Right atrium auricular region (tissue), 2 donors: ENCODE measurements around the gene MAMDC4. TPM values are rescaled to one million over a fixed set of nuclear protein-coding genes. Genes with fewer than 3 reads are reported as not detected.
A peak's percentile ranks its signal among the peaks of the same experiment; 100 is the strongest.
"Not testable (repeated sequence)": the region's sequence is repeated elsewhere in the genome, so short reads cannot be mapped to it uniquely, and the experiment has no call there.

ENCODE experiments used
- DNase-seq: peaks from one replicate; pipeline ENCODE4 v3.0.0-alpha.2; 2019; ENCODE audit warnings: low spot score
- H3K27ac ChIP-seq, 2 donors: fragments of 200-600 bp; sonication (generic); 1 replicate in 1 of 2; 2 replicates in 1 of 2; pipeline ENCODE4 v1.5.1; 2016 to 2019
- H3K27me3 ChIP-seq, 2 donors: fragments of 200-600 bp; sonication (generic); one replicate each; pipeline versions ENCODE4 v1.5.1 to v1.6.0; 2017 to 2019
- H3K36me3 ChIP-seq: fragments of 200-600 bp; sonication (generic); one replicate; pipeline ENCODE4 v1.5.1; 2016
- H3K4me1 ChIP-seq, 2 donors: fragments of 200-600 bp; sonication (generic); one replicate each; pipeline versions ENCODE4 v1.5.1 to v1.6.0; 2017 to 2019
- H3K4me3 ChIP-seq, 2 donors: fragments of 200-600 bp; sonication (generic); 1 replicate in 1 of 2; 2 replicates in 1 of 2; pipeline ENCODE4 v1.5.1; 2017 to 2019; ENCODE audit warnings: mild to moderate bottlenecking in 1 of 2, moderate library complexity in 1 of 2
- H3K9me3 ChIP-seq, 2 donors: fragments of 200-600 bp; sonication (generic); one replicate each; pipeline ENCODE4 v1.5.1; 2019
- total RNA-seq, 2 donors: library from RNA; depleted of rRNA; stranded (reverse); fragments of >200 nt; gene quantifications; one replicate each; pipeline ENCODE4 v1.1.0, GENCODE V29; 2016
- TF ChIP-seq, protein P1 (sequence below), 2 donors: fragments of 200-600 bp; sonication (generic); IDR thresholded peaks; one replicate each; pipeline ENCODE4 v1.5.1; 2019; ENCODE audit warnings: antibody characterized with exemption in 2 of 2

MAMDC4 gene
- total RNA-seq, 2 donors from 2014 or later, result 1.7 to 2.0 TPM

DNA sequence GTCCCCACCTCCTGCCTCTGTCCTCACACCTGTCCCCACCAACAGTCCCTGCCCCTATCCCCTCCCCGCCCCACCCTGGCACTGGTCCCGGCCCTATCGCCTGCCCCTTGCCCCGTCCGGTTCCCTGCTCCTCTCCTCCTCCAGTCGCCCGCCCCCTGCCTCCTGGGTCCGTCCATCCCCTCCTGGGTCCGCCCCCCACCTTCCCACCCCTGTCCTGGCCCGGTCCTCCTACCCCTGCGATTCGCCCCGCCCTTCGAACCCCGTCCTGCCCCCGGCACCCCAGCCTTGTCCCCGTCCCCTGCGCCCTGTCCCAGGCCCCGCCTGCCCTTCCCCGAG lies 13.6 kb downstream of the MAMDC4 start:
- Histone ChIP-seq H3K36me3 (peaks cover 32% of the 10 kb centered on the region), H3K27me3 (no peaks in the 10 kb centered on the region), H3K9me3 (no peaks in the 10 kb centered on the region), H3K27ac (peak overlapping the region; percentile 90 to 95), H3K4me3 (peak overlapping the region; percentile 96 to 100), H3K4me1 (peaks cover 0 to 26% of the 10 kb centered on the region in 2 donors)
- DNase-seq, result no peak
- TF ChIP-seq, protein P1, sequence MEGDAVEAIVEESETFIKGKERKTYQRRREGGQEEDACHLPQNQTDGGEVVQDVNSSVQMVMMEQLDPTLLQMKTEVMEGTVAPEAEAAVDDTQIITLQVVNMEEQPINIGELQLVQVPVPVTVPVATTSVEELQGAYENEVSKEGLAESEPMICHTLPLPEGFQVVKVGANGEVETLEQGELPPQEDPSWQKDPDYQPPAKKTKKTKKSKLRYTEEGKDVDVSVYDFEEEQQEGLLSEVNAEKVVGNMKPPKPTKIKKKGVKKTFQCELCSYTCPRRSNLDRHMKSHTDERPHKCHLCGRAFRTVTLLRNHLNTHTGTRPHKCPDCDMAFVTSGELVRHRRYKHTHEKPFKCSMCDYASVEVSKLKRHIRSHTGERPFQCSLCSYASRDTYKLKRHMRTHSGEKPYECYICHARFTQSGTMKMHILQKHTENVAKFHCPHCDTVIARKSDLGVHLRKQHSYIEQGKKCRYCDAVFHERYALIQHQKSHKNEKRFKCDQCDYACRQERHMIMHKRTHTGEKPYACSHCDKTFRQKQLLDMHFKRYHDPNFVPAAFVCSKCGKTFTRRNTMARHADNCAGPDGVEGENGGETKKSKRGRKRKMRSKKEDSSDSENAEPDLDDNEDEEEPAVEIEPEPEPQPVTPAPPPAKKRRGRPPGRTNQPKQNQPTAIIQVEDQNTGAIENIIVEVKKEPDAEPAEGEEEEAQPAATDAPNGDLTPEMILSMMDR (IDR thresholded peaks at IDR 0.05), result no peak

DNA sequence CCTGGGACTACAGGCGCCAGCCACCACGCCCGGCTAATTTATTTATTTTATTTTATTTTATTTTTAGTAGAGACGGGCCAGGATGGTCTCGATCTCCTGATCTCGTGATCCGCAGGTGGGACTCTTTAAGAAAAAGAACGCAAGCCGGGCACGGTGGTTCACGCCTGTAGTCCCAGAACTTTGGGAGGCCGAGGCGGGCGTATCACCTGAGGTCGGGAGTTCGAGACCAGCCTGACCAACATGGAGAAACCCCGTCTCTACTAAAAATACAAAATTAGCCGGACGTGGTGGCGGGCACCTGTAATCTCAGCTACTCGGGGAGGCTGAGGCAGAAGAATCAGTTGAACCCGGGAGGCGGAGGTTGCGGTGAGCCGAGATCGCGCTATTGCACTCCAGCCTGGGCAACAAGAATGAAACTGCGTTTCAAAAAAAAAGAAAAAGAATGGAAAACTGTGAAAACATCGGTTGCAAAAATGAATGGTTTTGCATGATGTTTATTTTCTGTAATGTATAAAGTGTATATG lies 14.8 kb downstream of the MAMDC4 start:
- DNase-seq, H3K9me3 ChIP-seq, H3K27me3 ChIP-seq: not testable (repeated sequence)
- Histone ChIP-seq H3K36me3 (peaks cover 20% of the 10 kb centered on the region), H3K27ac (peak overlapping the region; percentile 67 to 95), H3K4me1 (peaks cover 0 to 26% of the 10 kb centered on the region in 2 donors), H3K4me3 (peak overlapping the region; percentile 96 to 100)

DNA sequence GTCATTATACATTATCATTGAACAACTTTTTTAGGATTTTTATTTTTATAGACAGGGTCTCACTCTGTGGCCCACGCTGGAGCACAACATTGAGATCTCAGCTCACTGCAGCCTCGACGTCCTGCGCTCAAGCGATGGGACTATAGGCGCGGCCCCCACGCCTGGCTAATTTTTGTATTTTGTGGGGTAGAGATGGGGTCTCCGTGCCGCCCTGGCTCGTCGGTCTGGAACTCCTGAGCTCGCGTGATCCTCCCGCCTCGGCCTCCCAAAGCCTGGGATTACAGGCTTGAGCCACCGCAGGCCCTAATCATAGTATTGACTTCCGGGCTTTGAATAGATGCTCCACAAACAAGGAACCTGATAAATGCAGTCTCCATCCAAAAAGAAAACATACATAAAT lies 15.3 kb downstream of the MAMDC4 start:
- Histone ChIP-seq H3K9me3 (no peaks in the 10 kb centered on the region), H3K27ac (no peak overlapping the region), H3K4me1 (peaks cover 0 to 26% of the 10 kb centered on the region in 2 donors), H3K27me3 (no peaks in the 10 kb centered on the region), H3K36me3 (peaks cover 14% of the 10 kb centered on the region), H3K4me3 (no peak overlapping the region)
- TF ChIP-seq, protein P1 (IDR thresholded peaks at IDR 0.05), result no peak
- no peak for DNase-seq

DNA sequence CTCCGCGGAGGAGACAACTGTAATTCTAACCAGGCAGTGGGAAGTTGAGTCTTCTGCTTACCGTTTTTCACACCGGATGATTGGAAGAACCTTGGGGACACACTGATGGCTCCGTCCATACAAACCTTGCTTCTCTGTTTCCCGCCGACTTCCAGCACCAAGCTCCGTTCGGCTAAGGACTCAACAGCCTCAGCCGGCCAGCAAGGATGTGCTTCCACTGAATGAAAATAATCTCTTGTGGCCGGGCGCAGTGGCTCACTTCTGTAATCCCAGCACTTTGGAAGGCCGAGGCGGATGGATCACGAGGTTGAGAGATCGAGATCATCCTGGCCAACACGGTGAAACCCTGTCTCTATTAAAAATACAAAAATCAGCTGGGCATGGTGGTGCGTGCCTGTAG lies 15.8 kb downstream of the MAMDC4 start:
- Histone ChIP-seq H3K4me1 (peaks cover 0 to 26% of the 10 kb centered on the region in 2 donors), H3K4me3 (no peak overlapping the region), H3K9me3 (no peaks in the 10 kb centered on the region), H3K27me3 (no peaks in the 10 kb centered on the region), H3K27ac (no peak overlapping the region), H3K36me3 (peaks cover 10% of the 10 kb centered on the region)
- DNase-seq, result no peak
- TF ChIP-seq, protein P1 (IDR thresholded peaks at IDR 0.05), result no peak

DNA sequence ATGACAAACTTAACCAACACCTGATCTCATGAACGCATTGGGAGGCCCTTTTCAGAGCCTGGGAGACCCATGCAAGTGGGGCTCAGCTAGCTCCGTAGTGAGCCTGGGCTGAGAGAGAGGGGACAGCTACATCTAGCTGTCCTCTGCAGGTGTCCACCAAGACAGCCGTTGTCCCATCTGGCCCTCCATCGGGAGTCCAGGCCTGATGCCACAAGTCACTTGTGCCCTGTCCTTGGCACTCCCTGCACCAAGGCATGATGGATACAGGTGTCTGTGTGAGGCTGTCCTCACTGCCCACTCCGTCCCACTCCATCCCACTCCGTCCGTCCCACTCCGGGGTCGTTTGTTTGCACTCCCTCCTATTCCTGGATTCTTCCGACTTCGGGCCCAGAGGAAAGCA lies 16.5 kb downstream of the MAMDC4 start:
- Histone ChIP-seq H3K36me3 (peaks cover 3% of the 10 kb centered on the region), H3K4me3 (no peak overlapping the region), H3K27me3 (no peaks in the 10 kb centered on the region), H3K27ac (no peak overlapping the region), H3K9me3 (no peaks in the 10 kb centered on the region), H3K4me1 (peaks cover 0 to 26% of the 10 kb centered on the region in 2 donors)
- TF ChIP-seq, protein P1 (IDR thresholded peaks at IDR 0.05), result no peak
- no peak for DNase-seq

DNA sequence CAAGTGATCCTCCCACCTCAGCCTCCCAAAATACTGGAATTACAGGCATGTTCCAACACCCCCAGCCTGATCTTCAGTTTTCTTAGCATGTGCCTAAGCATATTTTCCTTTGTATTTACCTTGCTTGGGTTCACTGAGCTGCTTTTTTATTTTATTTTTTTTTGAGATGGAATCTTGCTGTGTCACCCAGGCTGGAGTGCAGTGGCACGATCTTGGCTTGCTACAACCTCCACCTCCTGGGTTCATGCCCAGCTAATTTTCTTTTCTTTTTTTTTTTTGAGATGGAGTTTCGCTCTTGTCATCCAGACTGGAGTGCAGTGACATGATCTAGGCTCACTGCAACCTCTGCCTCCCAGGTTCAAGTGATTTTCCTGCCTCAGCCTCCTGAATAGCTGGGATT lies 17.5 kb downstream of the MAMDC4 start:
- not testable (repeated sequence) for H3K4me3 ChIP-seq

DNA sequence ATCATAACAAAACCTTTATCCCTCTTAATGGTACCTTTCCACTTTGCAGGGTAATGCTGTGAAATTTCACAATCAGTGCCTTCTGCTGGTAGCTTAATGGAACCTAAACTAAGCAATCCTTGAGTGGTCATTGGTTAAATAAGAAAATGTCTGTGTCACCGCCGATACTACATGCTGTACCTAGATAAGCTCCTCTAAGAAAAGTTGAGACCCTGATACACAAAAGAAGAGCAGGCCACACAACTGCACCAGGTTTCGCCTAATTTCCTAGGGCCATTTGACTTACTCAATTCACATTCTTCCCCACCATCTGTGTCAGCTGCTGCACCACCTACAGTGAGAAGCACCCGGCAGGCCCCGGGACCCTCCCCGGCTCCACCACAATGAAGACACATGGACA lies 23.0 kb downstream of the MAMDC4 start:
- H3K4me3 ChIP-seq, result no peak overlapping the region
- TF ChIP-seq, protein P1 (IDR thresholded peaks at IDR 0.05), result no peak

More for the DNA sequence above, 17.5 kb downstream of the MAMDC4 start:
- DNase-seq, H3K9me3 ChIP-seq, H3K36me3 ChIP-seq, H3K27ac ChIP-seq, H3K27me3 ChIP-seq: not testable (repeated sequence)
- peaks cover 0 to 18% of the 10 kb centered on the region in 2 donors for H3K4me1 ChIP-seq

More for the DNA sequence above, 23.0 kb downstream of the MAMDC4 start:
- Histone ChIP-seq H3K36me3 (no peaks in the 10 kb centered on the region), H3K27me3 (no peaks in the 10 kb centered on the region), H3K4me1 (no peaks in the 10 kb centered on the region), H3K9me3 (no peaks in the 10 kb centered on the region), H3K27ac (no peak overlapping the region)
- DNase-seq, result no peak
